Measurements from ENCODE around the gene XXYLT1.

XXYLT1 gene

DNA sequence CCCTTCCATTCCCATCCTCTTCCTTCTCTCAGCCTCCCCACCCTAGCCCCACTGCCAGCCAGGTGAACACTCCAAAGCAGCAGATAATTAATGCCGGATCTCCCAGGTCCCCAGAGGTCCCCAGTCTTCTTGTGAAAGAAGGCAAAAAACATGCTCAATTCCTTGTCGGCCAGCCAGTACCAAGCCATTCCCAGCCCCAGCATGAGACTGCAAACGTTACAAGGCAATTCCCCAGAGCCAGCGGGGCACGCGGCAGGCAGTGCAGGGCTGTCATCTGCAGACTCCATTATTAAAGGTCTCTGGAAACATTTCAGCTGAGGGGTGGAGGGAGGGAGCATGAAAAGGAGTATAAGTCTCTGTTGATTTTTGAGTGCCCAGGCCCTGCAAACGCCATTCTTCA lies 117.8 kb downstream of the XXYLT1 start:
- H3K9me3 ChIP-seq (ENCODE audit: low read length): no peaks in the 10 kb centered on the region
- H3K27ac ChIP-seq (ENCODE audit: low read depth, low read length, poor library complexity, severe bottlenecking): no peak overlapping the region
- no peaks in the 10 kb centered on the region for H3K9me2 ChIP-seq (ENCODE audit: low read depth, low read length)
- TF ChIP-seq, protein P1, sequence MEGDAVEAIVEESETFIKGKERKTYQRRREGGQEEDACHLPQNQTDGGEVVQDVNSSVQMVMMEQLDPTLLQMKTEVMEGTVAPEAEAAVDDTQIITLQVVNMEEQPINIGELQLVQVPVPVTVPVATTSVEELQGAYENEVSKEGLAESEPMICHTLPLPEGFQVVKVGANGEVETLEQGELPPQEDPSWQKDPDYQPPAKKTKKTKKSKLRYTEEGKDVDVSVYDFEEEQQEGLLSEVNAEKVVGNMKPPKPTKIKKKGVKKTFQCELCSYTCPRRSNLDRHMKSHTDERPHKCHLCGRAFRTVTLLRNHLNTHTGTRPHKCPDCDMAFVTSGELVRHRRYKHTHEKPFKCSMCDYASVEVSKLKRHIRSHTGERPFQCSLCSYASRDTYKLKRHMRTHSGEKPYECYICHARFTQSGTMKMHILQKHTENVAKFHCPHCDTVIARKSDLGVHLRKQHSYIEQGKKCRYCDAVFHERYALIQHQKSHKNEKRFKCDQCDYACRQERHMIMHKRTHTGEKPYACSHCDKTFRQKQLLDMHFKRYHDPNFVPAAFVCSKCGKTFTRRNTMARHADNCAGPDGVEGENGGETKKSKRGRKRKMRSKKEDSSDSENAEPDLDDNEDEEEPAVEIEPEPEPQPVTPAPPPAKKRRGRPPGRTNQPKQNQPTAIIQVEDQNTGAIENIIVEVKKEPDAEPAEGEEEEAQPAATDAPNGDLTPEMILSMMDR (IDR thresholded peaks at IDR 0.05; ENCODE audit: low read length): no peak
- TF ChIP-seq EZH2 (IDR thresholded peaks at IDR 0.05; ENCODE audit: borderline replicate concordance, low read length): no peak
- no peak overlapping the region for H3K9ac ChIP-seq (ENCODE audit: low read length)
- H3K4me3 ChIP-seq (ENCODE audit: low read depth, low read length, poor library complexity, severe bottlenecking): no peak overlapping the region
- no peak overlapping the region for H3K4me2 ChIP-seq (ENCODE audit: low read length)
- H3K36me3 ChIP-seq (ENCODE audit: insufficient read depth, low read length): no peaks in the 10 kb centered on the region; the same call in 1 of the 2 replicates
- no peaks in the 10 kb centered on the region for H3F3A ChIP-seq (ENCODE audit: insufficient read depth, low read length)
- H3K79me2 ChIP-seq (ENCODE audit: insufficient read depth, low read length): no peaks in the 10 kb centered on the region
- no peaks in the 10 kb centered on the region for H4K20me1 ChIP-seq (ENCODE audit: insufficient read depth, low read length)
- H2AFZ ChIP-seq (ENCODE audit: low read length): no peak overlapping the region
- peaks cover 20% of the 10 kb centered on the region for H3K4me1 ChIP-seq (ENCODE audit: insufficient read depth, low read length, severe bottlenecking)
- H3K27me3 ChIP-seq (ENCODE audit: insufficient read depth, low read length): no peaks in the 10 kb centered on the region

DNA sequence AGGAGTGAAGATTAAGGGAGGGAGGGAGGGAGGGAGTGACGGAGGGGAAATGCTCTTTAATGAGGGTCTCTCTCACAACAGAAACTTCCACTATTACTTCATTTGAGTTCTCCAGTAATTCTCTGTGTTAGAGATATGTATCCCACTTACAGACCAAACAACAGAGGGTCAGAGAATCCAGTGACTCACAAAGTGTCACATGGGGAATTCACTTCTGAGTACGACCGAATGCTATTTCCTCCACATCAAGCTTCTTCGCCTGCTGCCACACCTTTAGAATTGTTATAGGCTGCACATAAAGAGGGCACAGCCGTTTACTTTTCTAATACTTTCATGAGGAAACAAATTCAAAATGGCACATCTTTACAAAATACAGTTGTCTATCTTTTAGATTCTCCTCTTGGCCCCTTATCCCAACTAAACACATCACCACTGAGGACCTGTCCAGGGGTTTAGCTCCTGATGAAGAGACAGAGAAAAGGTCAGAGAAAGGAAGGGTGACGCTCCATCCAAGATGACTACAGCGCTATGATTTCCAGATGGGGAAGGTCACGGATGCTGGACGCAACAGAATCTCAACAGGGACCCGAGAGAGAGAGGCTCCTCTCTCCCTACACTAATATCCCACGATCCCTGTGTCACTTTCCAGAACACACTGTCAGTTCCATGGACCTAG lies 119.0 kb downstream of the XXYLT1 start:
- Histone ChIP-seq H3K4me2 (ENCODE audit: low read length) (no peak overlapping the region), H3K27ac (ENCODE audit: low read depth, low read length, poor library complexity, severe bottlenecking) (no peak overlapping the region), H2AFZ (ENCODE audit: low read length) (no peak overlapping the region), H3K27me3 (ENCODE audit: insufficient read depth, low read length) (no peaks in the 10 kb centered on the region; the same call in 1 of the 2 replicates), H3K9ac (ENCODE audit: low read length) (no peak overlapping the region), H3F3A (ENCODE audit: insufficient read depth, low read length) (no peaks in the 10 kb centered on the region), H3K4me3 (ENCODE audit: low read depth, low read length, poor library complexity, severe bottlenecking) (no peak overlapping the region), H3K36me3 (ENCODE audit: insufficient read depth, low read length) (no peaks in the 10 kb centered on the region; the same call in 1 of the 2 replicates), H3K9me2 (ENCODE audit: low read depth, low read length) (no peaks in the 10 kb centered on the region), H3K4me1 (ENCODE audit: insufficient read depth, low read length, severe bottlenecking) (peaks cover 12% of the 10 kb centered on the region), H4K20me1 (ENCODE audit: insufficient read depth, low read length) (no peaks in the 10 kb centered on the region), H3K9me3 (ENCODE audit: low read length) (no peaks in the 10 kb centered on the region), H3K79me2 (ENCODE audit: insufficient read depth, low read length) (no peaks in the 10 kb centered on the region)
- no peak for TF ChIP-seq EZH2 (IDR thresholded peaks at IDR 0.05; ENCODE audit: borderline replicate concordance, low read length)
- TF ChIP-seq, protein P1 (IDR thresholded peaks at IDR 0.05; ENCODE audit: low read length): no peak

DNA sequence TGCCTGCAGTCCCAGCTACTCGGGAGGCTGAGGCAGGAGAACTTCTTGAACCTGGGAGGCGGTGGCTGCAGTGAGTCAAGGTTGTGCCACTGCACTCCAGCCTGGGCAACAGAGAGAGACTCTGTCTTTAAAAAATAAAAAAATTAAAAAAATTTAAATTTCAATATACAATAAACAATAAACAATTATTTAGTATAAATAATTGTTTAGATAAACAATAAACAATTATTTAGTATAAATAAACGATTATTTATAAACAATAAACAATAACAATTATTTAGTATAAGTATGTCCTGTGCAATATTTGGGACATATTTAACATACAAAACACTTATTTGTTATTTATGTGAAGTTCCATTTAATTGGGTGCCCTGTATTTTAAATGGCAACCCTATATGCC lies 119.6 kb downstream of the XXYLT1 start:
- Histone ChIP-seq H3K27me3 (ENCODE audit: insufficient read depth, low read length) (no peaks in the 10 kb centered on the region; the same call in 1 of the 2 replicates), H3K9me2 (ENCODE audit: low read depth, low read length) (no peaks in the 10 kb centered on the region), H3K27ac (ENCODE audit: low read depth, low read length, poor library complexity, severe bottlenecking) (no peak overlapping the region), H3K4me2 (ENCODE audit: low read length) (no peak overlapping the region), H3K4me1 (ENCODE audit: insufficient read depth, low read length, severe bottlenecking) (peaks cover 12% of the 10 kb centered on the region), H4K20me1 (ENCODE audit: insufficient read depth, low read length) (no peaks in the 10 kb centered on the region), H3K9ac (ENCODE audit: low read length) (no peak overlapping the region), H3K79me2 (ENCODE audit: insufficient read depth, low read length) (no peaks in the 10 kb centered on the region), H3K36me3 (ENCODE audit: insufficient read depth, low read length) (no peaks in the 10 kb centered on the region; the same call in 1 of the 2 replicates), H3F3A (ENCODE audit: insufficient read depth, low read length) (no peaks in the 10 kb centered on the region), H3K4me3 (ENCODE audit: low read depth, low read length, poor library complexity, severe bottlenecking) (no peak overlapping the region), H3K9me3 (ENCODE audit: low read length) (no peaks in the 10 kb centered on the region), H2AFZ (ENCODE audit: low read length) (no peak overlapping the region)
- TF ChIP-seq, protein P1 (IDR thresholded peaks at IDR 0.05; ENCODE audit: low read length): no peak
- TF ChIP-seq EZH2 (IDR thresholded peaks at IDR 0.05; ENCODE audit: borderline replicate concordance, low read length): no peak
